DOHH2 (cell line): Measurements from ENCODE around the gene CTU1.

Experiments used
- EZH2phosphoT487 ChIP-seq: fragments of 200-600 bp; sonication (generic); IDR thresholded peaks from 2 replicates; pipeline ENCODE4 v1.6.1; 2017; ENCODE audit warnings: borderline replicate concordance, mild to moderate bottlenecking, antibody characterized with exemption, low read length, moderate library complexity, mixed read lengths
- TF ChIP-seq, protein P1 (sequence below): fragments of 200-600 bp; sonication (generic); IDR thresholded peaks from one replicate; pipeline ENCODE4 v1.5.1; 2014; ENCODE audit warnings: antibody characterized with exemption, mild to moderate bottlenecking, low read depth, low read length; ENCODE audit not compliant: poor library complexity, severe bottlenecking

DNA sequence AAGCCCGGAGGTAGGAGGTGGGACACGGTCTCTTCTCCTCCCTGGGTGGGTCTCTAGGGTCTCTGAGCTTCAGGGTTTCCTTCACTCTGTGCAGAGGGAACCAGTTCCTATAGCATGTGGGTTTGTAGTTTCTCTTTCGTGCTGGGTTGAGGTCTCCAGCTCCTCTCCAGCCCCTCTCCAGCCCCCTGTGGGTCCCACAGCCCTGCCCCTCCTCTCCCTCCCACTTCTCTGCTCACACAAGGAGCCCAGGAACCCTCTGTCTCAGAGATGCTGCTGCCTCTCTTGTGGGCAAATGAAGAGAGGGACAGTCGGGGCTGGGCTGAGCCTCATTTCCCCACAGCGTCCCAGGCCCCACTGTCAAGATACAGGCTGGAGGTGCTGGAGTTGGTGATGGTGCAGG, 35.3 kb upstream of the CTU1 start:
- TF ChIP-seq, protein P1, sequence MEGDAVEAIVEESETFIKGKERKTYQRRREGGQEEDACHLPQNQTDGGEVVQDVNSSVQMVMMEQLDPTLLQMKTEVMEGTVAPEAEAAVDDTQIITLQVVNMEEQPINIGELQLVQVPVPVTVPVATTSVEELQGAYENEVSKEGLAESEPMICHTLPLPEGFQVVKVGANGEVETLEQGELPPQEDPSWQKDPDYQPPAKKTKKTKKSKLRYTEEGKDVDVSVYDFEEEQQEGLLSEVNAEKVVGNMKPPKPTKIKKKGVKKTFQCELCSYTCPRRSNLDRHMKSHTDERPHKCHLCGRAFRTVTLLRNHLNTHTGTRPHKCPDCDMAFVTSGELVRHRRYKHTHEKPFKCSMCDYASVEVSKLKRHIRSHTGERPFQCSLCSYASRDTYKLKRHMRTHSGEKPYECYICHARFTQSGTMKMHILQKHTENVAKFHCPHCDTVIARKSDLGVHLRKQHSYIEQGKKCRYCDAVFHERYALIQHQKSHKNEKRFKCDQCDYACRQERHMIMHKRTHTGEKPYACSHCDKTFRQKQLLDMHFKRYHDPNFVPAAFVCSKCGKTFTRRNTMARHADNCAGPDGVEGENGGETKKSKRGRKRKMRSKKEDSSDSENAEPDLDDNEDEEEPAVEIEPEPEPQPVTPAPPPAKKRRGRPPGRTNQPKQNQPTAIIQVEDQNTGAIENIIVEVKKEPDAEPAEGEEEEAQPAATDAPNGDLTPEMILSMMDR: no peak
- TF ChIP-seq EZH2phosphoT487: no peak
